Endothelial cell of hepatic sinusoid (primary cell): ENCODE data around the gene PITPNM2.

ENCODE experiments used
- in situ Hi-C: cut with HindIII; loops from 2 replicates; pipeline ENCODE4 v1.10.0; 2017; ENCODE audit warnings: low sequenced_read_pairs

The PITPNM2 gene

GRCh38 chr12:123148223-123148622, 2.7 kb downstream of the PITPNM2 start:
- in situ Hi-C loops: no loop called here

DNA sequence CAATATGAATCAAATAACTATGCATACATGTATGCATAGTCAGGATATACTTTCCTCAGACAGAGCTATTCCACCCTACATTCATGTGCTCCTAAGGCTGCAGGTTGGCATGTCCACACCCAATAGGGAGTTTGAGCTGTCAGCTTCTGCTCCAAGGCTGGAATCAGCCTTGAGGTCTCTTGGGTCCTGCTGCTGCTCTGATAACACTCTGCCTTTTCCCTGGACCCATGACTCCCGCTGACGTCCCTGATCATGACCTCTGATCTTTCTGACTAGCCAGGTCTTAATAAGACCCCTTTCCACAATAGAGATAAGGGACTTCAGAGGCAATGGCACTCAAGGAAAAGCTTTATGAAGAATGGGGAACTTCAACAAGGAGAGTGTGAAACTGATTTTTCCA, 5.7 kb downstream of the PITPNM2 start:
- in situ Hi-C loops: no loop called here

DNA sequence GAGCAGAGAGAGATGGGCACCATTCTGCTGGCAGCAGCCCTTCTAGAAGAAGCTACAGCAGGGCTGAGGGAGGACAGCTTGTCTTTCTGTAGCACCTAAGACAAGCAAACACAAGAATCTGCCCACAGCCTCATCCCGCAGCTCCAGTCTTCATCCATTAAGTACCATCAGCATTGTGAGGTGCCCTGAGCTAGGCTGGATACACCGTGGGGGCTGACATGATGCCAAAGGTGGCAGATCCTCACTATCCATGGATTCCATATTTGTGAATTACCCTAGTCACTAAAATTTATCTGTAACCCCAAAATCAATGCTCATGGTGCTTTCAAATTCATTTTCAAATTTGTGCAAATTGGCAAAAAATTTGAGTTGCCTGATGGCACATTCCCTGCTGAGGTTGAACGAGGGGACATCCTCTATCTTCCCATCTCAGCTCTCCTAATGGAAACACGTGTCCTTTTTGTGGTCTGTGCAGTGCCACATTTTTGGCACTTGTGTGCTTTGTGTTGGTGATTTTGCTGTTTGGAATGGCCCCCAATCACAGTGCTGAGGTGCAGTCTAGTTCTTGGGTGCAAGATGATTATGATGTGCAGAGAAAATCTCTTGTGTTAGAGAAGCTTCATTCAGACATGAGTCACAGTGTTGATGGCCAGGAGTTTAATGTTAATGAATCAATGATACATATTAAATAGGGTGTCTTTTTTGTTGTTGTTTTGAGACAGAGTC, 7.0 kb downstream of the PITPNM2 start:
- in situ Hi-C loops: loop anchor here (5.0 kb wide), 1 partner anchor 107 kb away; no protein-coding TSS in a partner anchor

DNA sequence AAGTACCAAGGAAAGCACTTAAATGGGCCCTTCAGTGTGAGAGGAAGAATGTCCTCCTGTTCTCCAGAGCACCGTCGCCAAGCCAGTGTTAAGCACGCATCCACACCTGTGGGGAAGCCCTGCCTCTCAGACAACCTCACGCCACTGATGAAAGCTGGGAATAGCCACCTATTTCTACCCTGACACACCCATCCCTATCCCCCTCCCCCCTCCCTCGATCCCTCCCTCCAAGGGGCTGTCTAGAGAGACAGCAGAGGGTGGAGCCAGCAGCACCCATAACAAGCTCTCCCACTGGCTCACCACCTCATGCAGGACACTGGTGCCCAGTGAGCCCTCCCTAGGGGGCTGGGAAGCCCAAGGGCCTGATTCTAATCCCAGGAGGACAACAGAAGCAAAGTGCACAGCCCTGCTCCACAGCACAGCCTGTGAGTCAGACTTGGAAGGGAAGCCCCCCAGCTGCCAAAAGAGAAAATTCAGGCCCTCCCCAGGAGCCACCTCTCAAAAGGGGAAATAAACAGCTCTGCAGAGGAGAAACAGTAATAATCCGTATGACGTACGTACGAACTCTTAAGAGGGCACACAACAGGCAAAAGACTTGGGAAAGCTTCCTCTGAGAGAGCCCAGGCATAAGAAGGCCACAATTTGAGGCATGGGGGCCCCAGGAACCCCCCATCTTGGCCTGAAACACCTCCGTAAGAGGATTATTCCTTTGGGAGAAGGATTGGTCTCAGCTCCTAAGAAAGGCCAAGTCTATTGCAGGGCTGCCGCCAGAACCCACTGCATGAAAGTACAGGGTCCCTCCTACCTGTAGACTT, 7.8 kb downstream of the PITPNM2 start:
- in situ Hi-C loops: loop anchor here (5.0 kb wide), 1 partner anchor 106 kb away; no protein-coding TSS in a partner anchor

DNA sequence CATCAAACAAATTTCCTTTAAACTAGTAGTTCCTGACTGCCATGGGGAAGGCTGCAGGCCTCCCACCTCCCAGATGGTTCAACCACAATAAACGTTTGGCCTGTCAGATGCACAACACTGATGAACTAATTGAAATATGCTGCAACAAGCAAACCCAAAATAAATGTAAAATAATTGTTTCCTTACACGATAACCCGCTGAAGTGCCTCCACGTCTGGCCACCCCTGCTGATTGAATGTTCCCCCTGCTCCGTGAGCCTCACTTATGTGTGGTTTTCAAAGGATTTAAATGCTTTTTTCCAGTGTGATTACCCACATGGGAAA, 8.4 kb downstream of the PITPNM2 start:
- in situ Hi-C loops: loop anchor here (5.0 kb wide), 1 partner anchor 105 kb away; no protein-coding TSS in a partner anchor

DNA sequence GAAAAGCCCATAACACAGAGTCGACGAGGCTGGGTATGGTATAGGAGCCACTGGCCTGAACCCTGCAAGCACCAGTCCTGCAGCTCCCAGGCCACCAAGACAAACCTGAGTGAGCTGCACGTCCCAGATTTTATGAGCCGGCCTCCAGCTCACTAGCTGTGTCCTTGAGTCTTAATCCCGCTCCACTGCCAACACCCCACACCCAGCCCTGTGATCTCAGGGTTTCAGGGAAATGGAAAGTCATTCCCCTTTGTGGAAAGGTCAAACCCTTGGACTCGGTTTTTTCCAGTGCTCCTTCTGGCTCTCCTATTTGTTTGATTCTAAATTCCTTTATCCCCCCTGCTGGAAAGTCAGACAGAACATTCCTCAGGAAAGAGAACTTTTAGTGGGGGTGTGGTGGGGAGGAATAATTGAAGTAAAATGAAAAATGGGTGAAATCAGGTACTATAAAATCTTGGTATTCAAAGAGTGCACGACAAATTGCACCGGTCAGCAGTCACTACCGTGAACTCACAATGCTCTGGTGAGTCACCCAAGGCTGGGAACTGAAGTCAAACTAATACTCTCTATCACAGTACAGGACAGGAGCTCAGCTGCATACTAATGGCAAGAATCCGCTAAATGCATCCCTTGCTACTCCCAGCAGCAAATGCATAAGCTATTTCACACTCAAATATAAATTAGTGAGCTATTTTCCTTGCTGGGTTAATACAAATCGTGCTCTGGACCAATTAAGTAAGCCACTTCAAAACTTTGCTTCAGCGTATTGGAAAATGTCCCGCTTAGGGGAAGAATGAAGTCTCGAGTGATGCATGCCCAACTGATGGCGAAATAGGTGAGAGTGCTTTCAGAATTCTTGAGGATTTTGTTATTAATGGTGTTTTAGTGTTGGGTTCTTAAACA, 9.0 kb downstream of the PITPNM2 start:
- in situ Hi-C loops: loop anchor here (5.0 kb wide), 1 partner anchor 105 kb away; no protein-coding TSS in a partner anchor

DNA sequence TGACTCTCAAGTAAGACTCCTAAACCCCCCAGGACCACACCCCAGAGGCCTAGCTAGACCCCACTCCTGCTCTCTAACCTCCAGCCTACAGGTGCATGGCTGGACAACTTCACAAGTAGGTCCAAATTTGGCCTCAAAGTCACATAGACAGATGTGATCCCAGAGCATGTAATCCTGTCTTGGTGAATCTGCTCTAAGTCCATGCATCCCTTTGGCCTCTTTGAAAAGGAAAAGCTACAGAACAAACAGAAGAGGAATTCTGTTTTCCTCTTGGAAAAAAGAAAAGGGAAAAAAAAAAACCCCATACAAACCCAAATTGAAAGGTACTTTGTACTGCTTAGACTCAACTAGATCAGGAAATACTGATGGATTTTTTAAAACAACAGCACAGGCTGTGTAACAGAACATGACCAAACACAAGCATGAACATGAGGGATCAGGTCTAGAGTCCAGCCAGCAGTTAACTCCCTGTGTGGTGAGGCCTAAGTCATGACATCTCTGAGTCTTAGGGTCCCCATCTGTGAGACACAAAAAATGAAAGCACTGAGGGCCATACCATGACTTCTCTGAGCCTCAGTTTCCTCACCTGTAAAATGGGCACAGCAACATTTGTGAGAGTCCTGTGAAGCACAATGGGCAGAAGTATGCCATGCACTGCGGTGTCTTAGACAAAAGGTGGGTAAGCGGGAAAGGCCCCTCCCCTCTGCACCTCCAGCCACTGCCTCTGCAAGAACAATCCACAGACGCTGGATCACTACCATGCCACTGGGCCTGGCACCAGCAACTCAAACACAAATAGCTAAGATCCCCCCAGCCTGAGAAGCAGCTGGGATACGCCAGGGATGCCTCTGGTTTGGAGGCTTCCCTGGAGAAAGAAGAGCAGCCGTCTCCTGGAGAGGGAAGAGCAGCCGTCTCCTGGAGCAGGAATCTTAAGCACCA, 9.9 kb downstream of the PITPNM2 start:
- in situ Hi-C loops: loop anchor here (5.0 kb wide), 1 partner anchor 104 kb away; no protein-coding TSS in a partner anchor

- in situ Hi-C loops: loop anchor here (5.0 kb wide), 1 partner anchor 103 kb away; no protein-coding TSS in a partner anchor
These were observed 10.8 kb downstream of the PITPNM2 start for GRCh38 chr12:123139926-123140675.

DNA sequence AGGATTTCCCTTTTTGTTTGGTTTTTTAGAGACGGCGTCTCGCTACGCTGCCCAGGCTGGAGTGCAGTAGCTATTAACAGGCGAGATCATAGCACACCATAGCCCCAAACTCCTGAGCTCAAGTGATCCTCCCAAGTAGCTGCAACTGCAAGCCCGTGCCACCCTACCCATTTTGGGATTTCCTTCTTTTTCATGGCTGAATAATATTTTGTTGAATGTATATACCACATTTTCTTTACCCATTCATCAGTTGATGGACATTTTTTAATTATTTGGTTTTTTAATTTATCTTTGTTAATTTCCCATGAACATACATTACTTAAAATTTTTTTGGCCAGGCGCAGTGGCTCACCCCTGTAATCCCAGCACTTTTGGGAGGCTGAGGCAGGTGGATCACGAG, 15.2 kb downstream of the PITPNM2 start:
- in situ Hi-C loops: no loop called here

DNA sequence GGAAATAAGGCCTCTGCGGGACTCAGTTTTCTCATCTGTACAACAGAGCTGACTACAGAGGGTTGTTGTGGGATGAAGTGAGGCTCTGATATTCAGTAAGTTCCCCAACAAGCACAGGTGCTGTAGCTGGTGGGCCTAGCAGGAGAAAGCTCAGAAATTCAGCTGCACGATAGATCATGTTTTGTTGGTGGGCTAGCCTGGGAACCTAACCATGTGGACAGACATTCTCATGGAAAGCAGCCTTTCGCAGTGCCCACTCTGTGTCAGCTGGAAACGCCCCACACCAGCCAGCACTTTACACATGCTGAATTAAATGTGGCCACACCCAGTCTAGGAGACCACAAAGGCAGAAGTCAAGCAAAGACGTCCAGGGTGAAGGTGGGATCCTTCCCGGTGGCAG, 16.1 kb downstream of the PITPNM2 start:
- in situ Hi-C loops: loop anchor here (5.0 kb wide), 1 partner anchor 78 kb away; no protein-coding TSS in a partner anchor

- in situ Hi-C loops: loop anchor here (5.0 kb wide), 1 partner anchor 77 kb away; no protein-coding TSS in a partner anchor
These were observed 16.6 kb downstream of the PITPNM2 start for GRCh38 chr12:123134271-123134671.

DNA sequence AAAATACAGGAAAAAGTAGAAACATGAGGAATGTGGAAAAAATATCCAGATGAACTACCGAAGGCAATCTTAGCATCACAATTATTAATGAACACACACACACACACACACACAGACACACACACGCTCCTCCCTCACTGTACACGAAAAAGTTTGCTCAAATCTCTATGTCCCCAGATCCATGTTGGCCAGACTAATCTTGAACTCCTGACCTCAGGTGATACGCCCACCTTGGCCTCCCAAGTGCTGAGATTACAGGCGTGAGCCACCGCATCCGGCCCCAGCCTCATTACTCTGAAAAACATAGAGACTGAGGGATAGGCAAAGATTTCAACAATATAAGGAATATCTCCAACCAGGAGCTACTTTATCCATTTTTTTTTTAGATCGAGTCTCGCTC, 17.2 kb downstream of the PITPNM2 start:
- in situ Hi-C loops: loop anchor here (5.0 kb wide), 1 partner anchor 76 kb away; no protein-coding TSS in a partner anchor

- in situ Hi-C loops: loop anchor here (5.0 kb wide), 1 partner anchor 76 kb away; no protein-coding TSS in a partner anchor
These were observed 17.8 kb downstream of the PITPNM2 start for GRCh38 chr12:123132951-123133619.

DNA sequence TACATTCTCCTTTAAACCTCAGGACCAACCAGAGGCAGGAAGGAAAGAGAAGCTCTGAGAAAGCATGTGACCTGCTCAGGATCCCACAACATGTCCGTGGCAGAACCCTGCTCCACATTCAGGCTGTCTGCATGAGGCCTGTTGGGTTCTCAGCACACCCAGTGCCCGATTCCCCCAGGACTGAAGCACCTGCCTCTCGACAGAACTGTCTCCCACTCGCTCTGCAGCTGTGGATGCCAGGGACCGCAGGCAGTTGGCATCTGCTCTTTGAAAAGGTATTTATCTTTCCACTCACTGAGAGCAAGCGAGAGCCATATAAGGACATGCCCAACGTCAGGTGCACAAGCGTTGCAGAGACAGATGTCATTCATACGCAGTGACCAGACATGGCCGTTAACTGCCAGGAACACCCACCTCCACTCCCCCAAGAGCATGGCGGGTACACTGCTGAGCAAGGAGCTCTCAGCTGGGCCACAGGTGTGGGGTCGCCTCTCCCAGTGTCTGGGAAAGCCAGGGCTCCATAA, 18.9 kb downstream of the PITPNM2 start:
- in situ Hi-C loops: loop anchor here (5.0 kb wide), 1 partner anchor 75 kb away; no protein-coding TSS in a partner anchor

DNA sequence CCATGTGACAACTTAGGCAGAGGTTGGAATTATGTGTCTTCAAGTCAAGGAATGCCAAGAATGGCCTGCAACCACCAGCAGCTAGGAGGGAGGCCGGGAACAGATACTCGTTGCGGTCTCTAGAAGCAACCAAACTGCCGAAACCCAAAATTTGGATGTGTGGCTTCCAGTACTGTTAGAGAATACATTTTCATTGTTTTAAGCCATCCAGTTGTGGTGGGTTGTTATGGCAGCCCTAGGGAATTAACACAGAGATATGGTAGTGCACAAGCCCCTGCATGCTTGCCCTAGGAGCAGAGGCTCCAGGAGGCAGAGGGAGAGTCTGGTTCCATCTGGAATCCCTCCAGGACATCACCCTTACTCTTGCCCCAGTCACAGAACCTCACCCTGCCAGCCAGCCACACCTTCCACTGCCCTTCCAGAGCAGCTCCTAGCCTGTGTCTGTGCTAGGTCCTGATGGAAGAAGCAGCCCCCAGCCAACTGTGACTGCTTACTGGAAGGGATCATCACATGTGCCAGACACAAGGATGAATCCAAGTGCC, 19.5 kb downstream of the PITPNM2 start:
- in situ Hi-C loops: loop anchor here (5.0 kb wide), 1 partner anchor 74 kb away; no protein-coding TSS in a partner anchor

GRCh38 chr12:123129621-123130020, 21.3 kb downstream of the PITPNM2 start:
- in situ Hi-C loops: loop anchor here (5.0 kb wide), 1 partner anchor 72 kb away; no protein-coding TSS in a partner anchor

DNA sequence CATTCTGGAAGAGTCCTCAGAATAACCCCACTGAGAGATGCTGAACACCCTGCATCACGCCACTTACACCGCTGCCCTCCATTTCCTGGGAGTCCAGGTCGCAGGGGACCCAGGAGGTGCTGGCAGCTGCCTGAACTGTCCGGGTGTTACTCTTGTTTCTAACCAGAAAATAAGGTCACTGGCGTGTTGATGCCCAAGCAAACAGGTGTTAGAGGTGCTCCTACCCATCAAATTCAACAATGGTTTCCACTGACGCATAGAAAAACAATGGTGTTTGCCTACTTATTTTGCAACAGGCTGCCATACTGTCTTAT, 23.8 kb downstream of the PITPNM2 start:
- in situ Hi-C loops: no loop called here
